AG08395 (cell line): ENCODE results near the gene MAB21L4.
A peak's percentile ranks its signal among the peaks of the same experiment; 100 is the strongest.

Experiments
- DNase-seq: peaks from one replicate; pipeline ENCODE4 v3.0.0; 2012; ENCODE audit warnings: mixed read lengths, low spot score

The MAB21L4 gene

GRCh38 chr2:240895656-240896388 is at the start of gene MAB21L4:
Gene MAB21L4 (minus strand): TSS chr2:240896156. CDS start chr2:240895997, 159 bp downstream.
- DNase-seq = no peak

GRCh38 chr2:240936106-240936505 is 40.1 kb upstream of the MAB21L4 start:
- no peak for DNase-seq

- no peak for DNase-seq
Measured at GRCh38 chr2:240935103-240935876, 39.3 kb upstream of the MAB21L4 start.

GRCh38 chr2:240934701-240935102 is 38.7 kb upstream of the MAB21L4 start:
- no peak for DNase-seq

- no peak for DNase-seq
Measured at GRCh38 chr2:240933966-240934700, 38.2 kb upstream of the MAB21L4 start.

- no peak for DNase-seq
Measured at GRCh38 chr2:240933048-240933965, 37.4 kb upstream of the MAB21L4 start.

- DNase-seq = no peak
Measured at GRCh38 chr2:240932724-240933047, 36.7 kb upstream of the MAB21L4 start.

- no peak for DNase-seq
Measured at GRCh38 chr2:240932001-240932723, 36.2 kb upstream of the MAB21L4 start.

GRCh38 chr2:240931319-240931949 is 35.5 kb upstream of the MAB21L4 start:
- no peak for DNase-seq

- DNase-seq = no peak
Measured at GRCh38 chr2:240930631-240931318, 34.8 kb upstream of the MAB21L4 start.

GRCh38 chr2:240930096-240930630 is 34.2 kb upstream of the MAB21L4 start:
- no peak for DNase-seq

GRCh38 chr2:240929364-240930095 is 33.6 kb upstream of the MAB21L4 start:
- DNase-seq = no peak

GRCh38 chr2:240928476-240929363 is 32.8 kb upstream of the MAB21L4 start:
- no peak for DNase-seq

GRCh38 chr2:240927390-240927781 is 31.4 kb upstream of the MAB21L4 start:
- DNase-seq = no peak

- peak; percentile 71 for DNase-seq
Measured at GRCh38 chr2:240926516-240927389, 30.8 kb upstream of the MAB21L4 start.

GRCh38 chr2:240925568-240926515 is 29.9 kb upstream of the MAB21L4 start:
- DNase-seq = no peak
